Activated naive CD4-positive, alpha-beta T cell treated with Interleukin-2 at 50 U/mL for 16 hours (primary cell): ENCODE results near the gene RBL1.
"Not testable (repeated sequence)": the region's sequence is repeated elsewhere in the genome, so short reads cannot be mapped to it uniquely, and the experiment has no call there.

Experiments
- DNase-seq: peaks from one replicate; pipeline ENCODE4 v3.0.0-alpha.2; 2020

The RBL1 gene

GRCh38 chr20:37075932-37076685, 19.7 kb downstream of the RBL1 start:
- no peak for DNase-seq

- DNase-seq, result no peak
Observed at GRCh38 chr20:37072293-37073196, 23.3 kb downstream of the RBL1 start.

- DNase-seq, result peak; percentile 35
Observed at GRCh38 chr20:37071481-37071911, 24.3 kb downstream of the RBL1 start.

- not testable (repeated sequence) for DNase-seq
Observed at GRCh38 chr20:37069563-37069962, 26.2 kb downstream of the RBL1 start.

GRCh38 chr20:37066168-37066567, 29.6 kb downstream of the RBL1 start:
- no peak for DNase-seq

- no peak for DNase-seq
Observed at GRCh38 chr20:37055276-37055675, 40.5 kb downstream of the RBL1 start.

GRCh38 chr20:37053230-37053950, 42.4 kb downstream of the RBL1 start:
- no peak for DNase-seq

- DNase-seq, result peak; percentile 27
Observed at GRCh38 chr20:37042986-37043972, 52.5 kb downstream of the RBL1 start.

- not testable (repeated sequence) for DNase-seq
Observed at GRCh38 chr20:37039366-37039765, 56.4 kb downstream of the RBL1 start.

- DNase-seq, result no peak
Observed at GRCh38 chr20:37032077-37032476, 63.7 kb downstream of the RBL1 start.

- no peak for DNase-seq
Observed at GRCh38 chr20:37020636-37021035, 75.2 kb downstream of the RBL1 start.

- DNase-seq, result not testable (repeated sequence)
Observed at GRCh38 chr20:37012631-37013030, 83.2 kb downstream of the RBL1 start.

GRCh38 chr20:37011858-37012257, 83.9 kb downstream of the RBL1 start:
- DNase-seq, result not testable (repeated sequence)

GRCh38 chr20:37011147-37011546, 84.7 kb downstream of the RBL1 start:
- no peak for DNase-seq

GRCh38 chr20:37007898-37008649, 87.7 kb downstream of the RBL1 start:
- no peak for DNase-seq

GRCh38 chr20:37005062-37005942, 90.5 kb downstream of the RBL1 start:
- not testable (repeated sequence) for DNase-seq

- not testable (repeated sequence) for DNase-seq
Observed at GRCh38 chr20:37001634-37002033, 94.2 kb downstream of the RBL1 start.

GRCh38 chr20:37000171-37000570, 95.6 kb downstream of the RBL1 start:
- DNase-seq, result not testable (repeated sequence)

- no peak for DNase-seq
Observed at GRCh38 chr20:36998652-36999051, 97.1 kb downstream of the RBL1 start.

GRCh38 chr20:36997121-36997520, 98.7 kb downstream of the RBL1 start:
- DNase-seq, result no peak
